Stimulated activated naive CD8-positive, alpha-beta T cell treated with anti-CD3 and anti-CD28 coated beads, Interleukin-15, amount 100 ng/mL, for 72 hours (primary cell): ENCODE results near the gene ZNF763.
A peak's percentile ranks its signal among the peaks of the same experiment; 100 is the strongest.
"Not testable (repeated sequence)": the region's sequence is repeated elsewhere in the genome, so short reads cannot be mapped to it uniquely, and the experiment has no call there.

Experiments
- ATAC-seq: fragments of 150-1000 bp; cut with Tn5 transposase; 2 replicates; pipeline ENCODE4 v1.10.0; 2021; ENCODE audit warnings: mild to moderate bottlenecking, moderate library complexity
- DNase-seq, 2 donors: peaks; one replicate each; pipeline ENCODE4 v3.0.0; 2021 to 2022
- H3K27ac Mint-ChIP-seq, 2 donors: one replicate each; pipeline ENCODE4 v1.8.0; 2022; ENCODE audit warnings: mild to moderate bottlenecking in 2 of 2, mixed read lengths in 2 of 2, moderate library complexity in 2 of 2
- H3K27me3 Mint-ChIP-seq: one replicate; pipeline ENCODE4 v1.8.0; 2022; ENCODE audit warnings: mixed read lengths
- H3K4me1 Mint-ChIP-seq: one replicate; pipeline ENCODE4 v1.8.0; 2022; ENCODE audit warnings: mild to moderate bottlenecking, mixed read lengths
- H3K4me3 Mint-ChIP-seq, 2 donors: one replicate each; pipeline ENCODE4 v1.8.0; 2022; ENCODE audit warnings: mild to moderate bottlenecking in 2 of 2, mixed read lengths in 2 of 2, moderate library complexity in 1 of 2
- H3K9me3 Mint-ChIP-seq, 2 donors: one replicate each; pipeline ENCODE4 v1.8.0; 2022; ENCODE audit warnings: mixed read lengths in 2 of 2

ZNF763 gene

GRCh38 chr19:11949201-11949600 is 15.6 kb upstream of the ZNF763 start:
- no peak overlapping the region for H3K4me3 Mint-ChIP-seq
- ATAC-seq (no peak), DNase-seq (peak in 1 of 2 donors; percentile 10)
- peak overlapping the region in 1 of 2 donors; percentile 19 for H3K27ac Mint-ChIP-seq
- peaks cover 53 to 80% of the 10 kb centered on the region in 2 donors for H3K9me3 Mint-ChIP-seq
- H3K27me3 Mint-ChIP-seq: no peaks in the 10 kb centered on the region
- H3K4me1 Mint-ChIP-seq: no peaks in the 10 kb centered on the region

- peak overlapping the region in 1 of 2 donors; percentile 94 for H3K27ac Mint-ChIP-seq
- DNase-seq, ATAC-seq, H3K4me1 Mint-ChIP-seq, H3K27me3 Mint-ChIP-seq, H3K4me3 Mint-ChIP-seq: not testable (repeated sequence)
- peaks cover 50 to 76% of the 10 kb centered on the region in 2 donors for H3K9me3 Mint-ChIP-seq
Observed at GRCh38 chr19:11949614-11950080, 15.2 kb upstream of the ZNF763 start.

GRCh38 chr19:11950312-11950711 is 14.5 kb upstream of the ZNF763 start:
- H3K27ac Mint-ChIP-seq: no peak overlapping the region
- peaks cover 43 to 73% of the 10 kb centered on the region in 2 donors for H3K9me3 Mint-ChIP-seq
- no peak overlapping the region for H3K4me3 Mint-ChIP-seq
- no peak for DNase-seq
- ATAC-seq: no peak
- no peaks in the 10 kb centered on the region for H3K4me1 Mint-ChIP-seq
- no peaks in the 10 kb centered on the region for H3K27me3 Mint-ChIP-seq

- peak; percentile 51 for ATAC-seq
- H3K4me1 Mint-ChIP-seq: peaks cover 36% of the 10 kb centered on the region
- peak overlapping the region; percentile 91 to 96 for H3K4me3 Mint-ChIP-seq
- H3K27me3 Mint-ChIP-seq: no peaks in the 10 kb centered on the region
- H3K27ac Mint-ChIP-seq: peak overlapping the region; percentile 63 to 68
- H3K9me3 Mint-ChIP-seq: peaks cover 5 to 11% of the 10 kb centered on the region in 2 donors
- peak; percentile 72 to 75 for DNase-seq
Observed at GRCh38 chr19:11963566-11964355, 1.1 kb upstream of the ZNF763 start.

- peak overlapping the region; percentile 91 to 96 for H3K4me3 Mint-ChIP-seq
- peaks cover 36% of the 10 kb centered on the region for H3K4me1 Mint-ChIP-seq
- DNase-seq (no peak), ATAC-seq (no peak)
- peaks cover 5 to 11% of the 10 kb centered on the region in 2 donors for H3K9me3 Mint-ChIP-seq
- H3K27ac Mint-ChIP-seq: no peak overlapping the region
- no peaks in the 10 kb centered on the region for H3K27me3 Mint-ChIP-seq
Observed at GRCh38 chr19:11964496-11964857, 363 bp upstream of the ZNF763 start.

GRCh38 chr19:11970174-11970573 is 5.3 kb downstream of the ZNF763 start:
- ATAC-seq (no peak), DNase-seq (no peak)
- Mint-ChIP-seq H3K27ac (no peak overlapping the region), H3K4me3 (no peak overlapping the region), H3K27me3 (no peaks in the 10 kb centered on the region), H3K9me3 (peaks cover 7 to 14% of the 10 kb centered on the region in 2 donors), H3K4me1 (peaks cover 13% of the 10 kb centered on the region)

GRCh38 chr19:11971041-11971440 is 6.2 kb downstream of the ZNF763 start:
- Mint-ChIP-seq H3K9me3 (peaks cover 15 to 20% of the 10 kb centered on the region in 2 donors), H3K27me3 (no peaks in the 10 kb centered on the region), H3K27ac (no peak overlapping the region), H3K4me3 (no peak overlapping the region), H3K4me1 (peaks cover 5% of the 10 kb centered on the region)
- ATAC-seq (no peak), DNase-seq (no peak)

GRCh38 chr19:11973019-11973810 is 8.4 kb downstream of the ZNF763 start:
- DNase-seq (no peak), ATAC-seq (no peak)
- H3K4me1 Mint-ChIP-seq: no peaks in the 10 kb centered on the region
- H3K4me3 Mint-ChIP-seq: no peak overlapping the region
- H3K27me3 Mint-ChIP-seq: no peaks in the 10 kb centered on the region
- H3K9me3 Mint-ChIP-seq: peaks cover 21 to 36% of the 10 kb centered on the region in 2 donors
- peak overlapping the region in 1 of 2 donors; percentile 69 for H3K27ac Mint-ChIP-seq

GRCh38 chr19:11978492-11979100 is 13.8 kb downstream of the ZNF763 start:
- no peak overlapping the region for H3K4me3 Mint-ChIP-seq
- peaks cover 56 to 57% of the 10 kb centered on the region in 2 donors for H3K9me3 Mint-ChIP-seq
- H3K27me3 Mint-ChIP-seq: no peaks in the 10 kb centered on the region
- H3K4me1 Mint-ChIP-seq: no peaks in the 10 kb centered on the region
- no peak for DNase-seq
- ATAC-seq: no peak
- H3K27ac Mint-ChIP-seq: no peak overlapping the region

- ATAC-seq: no peak
- H3K4me1 Mint-ChIP-seq: no peaks in the 10 kb centered on the region
- DNase-seq: no peak
- no peaks in the 10 kb centered on the region for H3K27me3 Mint-ChIP-seq
- H3K27ac Mint-ChIP-seq: no peak overlapping the region
- H3K4me3 Mint-ChIP-seq: no peak overlapping the region
- H3K9me3 Mint-ChIP-seq: peaks cover 52 to 56% of the 10 kb centered on the region in 2 donors
Observed at GRCh38 chr19:11979527-11979926, 14.7 kb downstream of the ZNF763 start.

- DNase-seq (no peak), ATAC-seq (no peak)
- Mint-ChIP-seq H3K27ac (no peak overlapping the region), H3K4me1 (peaks cover 12% of the 10 kb centered on the region), H3K27me3 (no peaks in the 10 kb centered on the region), H3K4me3 (no peak overlapping the region), H3K9me3 (peaks cover 32 to 47% of the 10 kb centered on the region in 2 donors)
Observed at GRCh38 chr19:11982526-11982925, 17.7 kb downstream of the ZNF763 start.

GRCh38 chr19:11984986-11985385 is 20.1 kb downstream of the ZNF763 start:
- no peak overlapping the region for H3K4me3 Mint-ChIP-seq
- ATAC-seq (no peak), DNase-seq (no peak)
- peaks cover 8 to 25% of the 10 kb centered on the region in 2 donors for H3K9me3 Mint-ChIP-seq
- peak overlapping the region in 1 of 2 donors; percentile 63 for H3K27ac Mint-ChIP-seq
- H3K4me1 Mint-ChIP-seq: peaks cover 22% of the 10 kb centered on the region
- H3K27me3 Mint-ChIP-seq: no peaks in the 10 kb centered on the region

- peak overlapping the region; percentile 89 to 99 for H3K4me3 Mint-ChIP-seq
- H3K27me3 Mint-ChIP-seq: no peaks in the 10 kb centered on the region
- H3K9me3 Mint-ChIP-seq: peaks cover 0 to 12% of the 10 kb centered on the region in 2 donors
- no peak overlapping the region for H3K27ac Mint-ChIP-seq
- H3K4me1 Mint-ChIP-seq: peaks cover 38% of the 10 kb centered on the region
- ATAC-seq (no peak), DNase-seq (no peak)
Observed at GRCh38 chr19:11986754-11987153, 21.9 kb downstream of the ZNF763 start.

- peak overlapping the region; percentile 89 to 99 for H3K4me3 Mint-ChIP-seq
- peaks cover 0 to 4% of the 10 kb centered on the region in 2 donors for H3K9me3 Mint-ChIP-seq
- peak; percentile 96 for ATAC-seq
- no peaks in the 10 kb centered on the region for H3K27me3 Mint-ChIP-seq
- peak overlapping the region; percentile 96 to 99 for H3K27ac Mint-ChIP-seq
- H3K4me1 Mint-ChIP-seq: peaks cover 47% of the 10 kb centered on the region
- peak; percentile 89 to 91 for DNase-seq
Observed at GRCh38 chr19:11987405-11988281, 22.8 kb downstream of the ZNF763 start.

GRCh38 chr19:11989112-11989456 is 24.2 kb downstream of the ZNF763 start:
- Mint-ChIP-seq H3K9me3 (no peaks in the 10 kb centered on the region), H3K27me3 (no peaks in the 10 kb centered on the region), H3K4me1 (peaks cover 59% of the 10 kb centered on the region), H3K4me3 (peak overlapping the region; percentile 89 to 99), H3K27ac (no peak overlapping the region)
- DNase-seq: no peak
- ATAC-seq: no peak
